SK-N-SH (cell line): Measurements from ENCODE around the gene ENTPD8. TPM values are rescaled to one million over a fixed set of nuclear protein-coding genes. Genes with fewer than 3 reads are reported as not detected.
A peak's percentile ranks its signal among the peaks of the same experiment; 100 is the strongest.

Experiments used
- CTCF ChIA-PET: fragments of 300-600, 350-600 bp; formaldehyde crosslinking; extraction: SDS; loops from one replicate; lab custom pipeline; 2021; lab: Yijun Ruan, JAX
- POLR2A ChIA-PET: fragments of 350-600 bp; sonication (Branson Sonifier 250); formaldehyde crosslinking; extraction: SDS; loops from one replicate; lab custom pipeline; 2020; ENCODE audit warnings: antibody characterized with exemption, inconsistent platforms; lab: Yijun Ruan, JAX
- DNase-seq: peaks from one replicate; pipeline ENCODE4 v3.0.0; 2012
- H2AFZ ChIP-seq: fragments of 200-600 bp; sonication (generic); 2 replicates; pipeline ENCODE4 v1.8.1; 2016; ENCODE audit warnings: antibody characterized with exemption, mild to moderate bottlenecking, low read depth
- H3F3A ChIP-seq: fragments of 200-600 bp; sonication (generic); replicated peaks from 2 replicates; pipeline ENCODE3; 2016; ENCODE audit warnings: antibody characterized with exemption, mild to moderate bottlenecking; ENCODE audit not compliant: insufficient read depth
- H3K27ac ChIP-seq, 2 experiments: fragments of 200-500 bp in 1 of 2; fragments of 200-600 bp in 1 of 2; sonication (Bioruptor generic) in 1 of 2; sonication (generic), shearing (Covaris generic) in 1 of 2; 2 replicates each; pipeline versions ENCODE4 v1.5.1 to v1.6.1; 2014 to 2016; ENCODE audit warnings: low read depth in 2 of 2, inconsistent platforms in 1 of 2, low read length in 1 of 2, mild to moderate bottlenecking in 1 of 2, mixed read lengths in 1 of 2
- H3K27me3 ChIP-seq: fragments of 200-600 bp; sonication (generic), shearing (Covaris generic); 2 replicates; pipeline ENCODE4 v1.6.1; 2016; ENCODE audit warnings: mixed run types; ENCODE audit not compliant: insufficient read depth
- H3K36me3 ChIP-seq, 2 experiments: fragments of 200-500 bp in 1 of 2; fragments of 200-600 bp in 1 of 2; sonication (Bioruptor generic) in 1 of 2; sonication (generic) in 1 of 2; replicated peaks in 1 of 2; 2 replicates each; pipeline versions ENCODE3 to v1.5.1; 2014 to 2016; ENCODE audit warnings: low read length in 1 of 2, mild to moderate bottlenecking in 1 of 2; ENCODE audit not compliant: insufficient read depth in 2 of 2, control insufficient read depth in 1 of 2
- H3K4me1 ChIP-seq, 2 experiments: fragments of 200-500 bp in 1 of 2; fragments of 200-600 bp in 1 of 2; sonication (Bioruptor generic) in 1 of 2; sonication (generic), shearing (Covaris generic) in 1 of 2; 2 replicates each; pipeline versions ENCODE4 v1.5.1 to v1.6.1; 2014 to 2016; ENCODE audit warnings: low read depth in 1 of 2, low read length in 1 of 2, mixed run types in 1 of 2; ENCODE audit not compliant: insufficient read depth in 2 of 2, control insufficient read depth in 1 of 2
- H3K4me2 ChIP-seq: fragments of 200-600 bp; sonication (generic), shearing (Covaris generic); 2 replicates; pipeline ENCODE4 v1.6.1; 2017; ENCODE audit warnings: mixed run types
- H3K4me3 ChIP-seq, 2 experiments: fragments of 200-500 bp in 1 of 2; fragments of 200-600 bp in 1 of 2; sonication (Bioruptor generic) in 1 of 2; sonication (generic), shearing (Covaris generic) in 1 of 2; 2 replicates each; pipeline versions ENCODE4 v1.5.1 to v1.8.1; 2014 to 2016; ENCODE audit warnings: low read depth in 2 of 2, inconsistent platforms in 1 of 2, low read length in 1 of 2, mild to moderate bottlenecking in 1 of 2, mixed read lengths in 1 of 2, moderate library complexity in 1 of 2
- H3K79me2 ChIP-seq: fragments of 200-600 bp; sonication (generic); 2 replicates; pipeline ENCODE4 v1.8.1; 2017; ENCODE audit warnings: mild to moderate bottlenecking; ENCODE audit not compliant: insufficient read depth
- H3K9ac ChIP-seq: fragments of 200-600 bp; sonication (generic); 2 replicates; pipeline ENCODE4 v1.6.1; 2017; ENCODE audit warnings: mixed run types
- H3K9me2 ChIP-seq: fragments of 200-600 bp; sonication (generic); 2 replicates; pipeline ENCODE4 v1.6.1; 2017; ENCODE audit warnings: mixed run types
- H3K9me3 ChIP-seq: fragments of 200-600 bp; sonication (generic); 2 replicates; pipeline ENCODE4 v1.6.1; 2017; ENCODE audit warnings: mixed run types, mild to moderate bottlenecking, moderate library complexity
- H4K20me1 ChIP-seq: fragments of 200-600 bp; sonication (generic); 2 replicates; pipeline ENCODE4 v1.6.1; 2017; ENCODE audit warnings: mild to moderate bottlenecking, mixed run types; ENCODE audit not compliant: insufficient read depth
- EZH2phosphoT487 ChIP-seq: fragments of 200-600 bp; sonication (generic); IDR thresholded peaks from 2 replicates; pipeline ENCODE4 v1.6.1; 2017; ENCODE audit warnings: low read depth, mixed run types, mild to moderate bottlenecking, antibody characterized with exemption, moderate library complexity, borderline replicate concordance
- FOXJ3 ChIP-seq: sonication (generic); formaldehyde crosslinking; IDR thresholded peaks from 2 replicates; pipeline ENCODE4 v1.5.1; 2020; ENCODE audit warnings: mild to moderate bottlenecking, missing genetic modification reagents
- GABPA ChIP-seq: IDR thresholded peaks from 2 replicates; pipeline ENCODE4 v1.4.0; 2012; ENCODE audit warnings: low read depth, mild to moderate bottlenecking
- POLR2AphosphoS5 ChIP-seq: IDR thresholded peaks from 2 replicates; pipeline ENCODE4 v1.6.1; 2012; ENCODE audit warnings: low read depth, low read length
- RXRA ChIP-seq: IDR thresholded peaks from 2 replicates; pipeline ENCODE4 v1.4.0; 2012; ENCODE audit warnings: low read depth, mild to moderate bottlenecking, borderline replicate concordance
- WGBS: methylation state at CpG from one replicate; pipeline ENCODE4 v1.1.6; 2017; ENCODE audit warnings: low lambda C conversion rate; 5-methylcytosine and 5-hydroxymethylcytosine counted together
- polyA plus RNA-seq, 3 experiments: library from polyadenylated mRNA; depleted of rRNA; stranded (reverse); fragments of >200 nt; gene quantifications; 2 replicates each; pipeline ENCODE4 v1.2.3, GENCODE V29; 2012
- TF ChIP-seq, protein P1 (sequence below): IDR thresholded peaks from 2 replicates; pipeline ENCODE4 v1.4.0; 2012; ENCODE audit warnings: low read depth, borderline replicate concordance
- TF ChIP-seq, protein P2 (sequence below): fragments of 150-350 bp; IDR thresholded peaks from 2 replicates; pipeline ENCODE4 v1.6.1; 2016; ENCODE audit warnings: mild to moderate bottlenecking, low read depth, low read length

ENTPD8 gene
- polyA plus RNA-seq, 1 of the 3 experiments (the other 2 are of a cell fraction) = 0.30 TPM

DNA sequence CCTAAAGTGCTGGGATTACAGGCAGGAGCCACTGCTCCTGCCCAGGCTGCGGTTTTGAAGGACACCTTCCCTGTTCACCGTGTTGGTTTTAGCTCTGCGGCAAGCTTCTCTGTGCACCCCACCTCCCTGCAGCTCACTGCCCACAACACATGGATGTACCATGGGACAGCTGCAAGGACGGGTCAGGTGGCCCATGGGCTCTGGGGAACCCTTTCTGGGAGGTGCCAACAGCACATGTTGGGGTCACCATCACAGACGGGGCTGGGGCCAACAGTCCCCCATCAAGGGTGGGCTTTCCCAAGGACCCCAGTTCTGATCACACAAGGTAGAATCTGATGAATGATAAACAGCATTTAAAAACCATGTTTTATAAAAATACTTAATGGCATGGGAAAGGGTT is 25.7 kb downstream of the ENTPD8 start:
- TF ChIP-seq RXRA (no peak), GABPA (no peak)
- TF ChIP-seq, protein P1, sequence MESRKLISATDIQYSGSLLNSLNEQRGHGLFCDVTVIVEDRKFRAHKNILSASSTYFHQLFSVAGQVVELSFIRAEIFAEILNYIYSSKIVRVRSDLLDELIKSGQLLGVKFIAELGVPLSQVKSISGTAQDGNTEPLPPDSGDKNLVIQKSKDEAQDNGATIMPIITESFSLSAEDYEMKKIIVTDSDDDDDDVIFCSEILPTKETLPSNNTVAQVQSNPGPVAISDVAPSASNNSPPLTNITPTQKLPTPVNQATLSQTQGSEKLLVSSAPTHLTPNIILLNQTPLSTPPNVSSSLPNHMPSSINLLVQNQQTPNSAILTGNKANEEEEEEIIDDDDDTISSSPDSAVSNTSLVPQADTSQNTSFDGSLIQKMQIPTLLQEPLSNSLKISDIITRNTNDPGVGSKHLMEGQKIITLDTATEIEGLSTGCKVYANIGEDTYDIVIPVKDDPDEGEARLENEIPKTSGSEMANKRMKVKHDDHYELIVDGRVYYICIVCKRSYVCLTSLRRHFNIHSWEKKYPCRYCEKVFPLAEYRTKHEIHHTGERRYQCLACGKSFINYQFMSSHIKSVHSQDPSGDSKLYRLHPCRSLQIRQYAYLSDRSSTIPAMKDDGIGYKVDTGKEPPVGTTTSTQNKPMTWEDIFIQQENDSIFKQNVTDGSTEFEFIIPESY = no peak
- TF ChIP-seq, all 33 proteins: peak for 0
- H3K27ac ChIP-seq = no peak overlapping the region
- no peaks in the 10 kb centered on the region for H3K36me3 ChIP-seq
- WGBS = 93% methylated on average over 3 of the region's 5 CpGs
- H3K9me3 ChIP-seq = no peaks in the 10 kb centered on the region
- H4K20me1 ChIP-seq = 0 out of 2 replicates have a peak, but pooled peaks cover 4% of the 10 kb centered on the region
- H2AFZ ChIP-seq = no peak overlapping the region
- no peak for DNase-seq
- CTCF ChIA-PET = interaction anchor here (0.8 kb wide), 1 partner anchor 113 kb away, joined by 3 read pairs; the partner anchor contains the start of gene NRARP
- no peak overlapping the region for H3K9ac ChIP-seq
- peaks cover 0 to 19% of the 10 kb centered on the region in 2 experiments; a peak in 3 of 4 replicates for H3K4me1 ChIP-seq
- H3K9me2 ChIP-seq = no peaks in the 10 kb centered on the region
- no peak overlapping the region for H3K4me2 ChIP-seq
- POLR2A ChIA-PET = no interaction called here
- H3F3A ChIP-seq = peaks cover 16% of the 10 kb centered on the region
- H3K79me2 ChIP-seq = peaks cover 31% of the 10 kb centered on the region
- H3K27me3 ChIP-seq = no peaks in the 10 kb centered on the region
- no peak overlapping the region for H3K4me3 ChIP-seq

DNA sequence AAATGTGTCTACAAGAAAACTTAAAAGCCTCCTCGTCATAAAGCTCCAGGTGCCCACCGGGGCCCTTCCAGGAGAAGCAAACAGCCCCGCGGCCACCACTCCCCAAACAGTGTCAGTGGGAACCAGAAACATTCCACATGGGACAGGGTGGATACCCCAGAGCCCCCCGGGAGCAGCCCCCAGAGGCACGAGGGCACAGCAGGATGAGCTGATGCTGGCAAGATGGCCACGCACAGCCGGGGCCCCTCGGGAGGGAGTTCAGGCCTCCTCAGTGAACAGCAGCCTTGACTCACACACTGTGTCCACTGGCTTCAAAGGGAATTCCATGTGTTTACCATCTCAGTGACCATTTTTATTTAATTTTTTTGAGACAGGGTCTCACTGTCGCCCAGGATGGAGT is 28.7 kb downstream of the ENTPD8 start:
- Histone ChIP-seq H3K27me3 (no peaks in the 10 kb centered on the region), H3K4me2 (0 out of 2 replicates have a peak overlapping the region, but pooled peaks have one; percentile 7), H3K4me3 (no peak overlapping the region), H3K9ac (no peak overlapping the region), H3K4me1 (peaks cover under 1 to 19% of the 10 kb centered on the region in 2 experiments; a peak in 3 of 4 replicates), H2AFZ (no peak overlapping the region), H3K36me3 (no peaks in the 10 kb centered on the region), H3F3A (peaks cover 15% of the 10 kb centered on the region), H3K9me2 (no peaks in the 10 kb centered on the region), H3K79me2 (peaks cover 18% of the 10 kb centered on the region; the same call in 1 of the 2 replicates), H3K27ac (no peak overlapping the region), H4K20me1 (0 out of 2 replicates have a peak, but pooled peaks cover 4% of the 10 kb centered on the region), H3K9me3 (no peaks in the 10 kb centered on the region)
- ChIA-PET CTCF (interaction anchor here (0.6 to 1.2 kb wide), 3 partner anchors 10 to 632 kb away, joined by 3 to 10 read pairs (median 4); partner anchors contain the start of genes EXD3, NOXA1 and NRARP), POLR2A (no interaction called here)
- no peak for DNase-seq
- 82% methylated on average over 10 of the region's 10 CpGs for WGBS
- no peak for TF ChIP-seq EZH2phosphoT487
- TF ChIP-seq FOXJ3 = no peak
- TF ChIP-seq, protein P2, sequence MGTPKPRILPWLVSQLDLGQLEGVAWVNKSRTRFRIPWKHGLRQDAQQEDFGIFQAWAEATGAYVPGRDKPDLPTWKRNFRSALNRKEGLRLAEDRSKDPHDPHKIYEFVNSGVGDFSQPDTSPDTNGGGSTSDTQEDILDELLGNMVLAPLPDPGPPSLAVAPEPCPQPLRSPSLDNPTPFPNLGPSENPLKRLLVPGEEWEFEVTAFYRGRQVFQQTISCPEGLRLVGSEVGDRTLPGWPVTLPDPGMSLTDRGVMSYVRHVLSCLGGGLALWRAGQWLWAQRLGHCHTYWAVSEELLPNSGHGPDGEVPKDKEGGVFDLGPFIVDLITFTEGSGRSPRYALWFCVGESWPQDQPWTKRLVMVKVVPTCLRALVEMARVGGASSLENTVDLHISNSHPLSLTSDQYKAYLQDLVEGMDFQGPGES = no peak
- no peak for TF ChIP-seq POLR2AphosphoS5
